NCI-H748 treated with DMSO at 0.1 percent for 48 hours (cell line): ENCODE results near the gene LIMA1.
A peak's percentile ranks its signal among the peaks of the same experiment; 100 is the strongest.
"Not testable (repeated sequence)": the region's sequence is repeated elsewhere in the genome, so short reads cannot be mapped to it uniquely, and the experiment has no call there.

Source experiments
- DNase-seq: peaks from one replicate; lab custom pipeline; 2025; lab: John Stamatoyannopoulos, UW

Gene LIMA1

GRCh38 chr12:50185970-50186663, 97.2 kb downstream of the LIMA1 start:
- DNase-seq = no peak

GRCh38 chr12:50185301-50185895, 97.9 kb downstream of the LIMA1 start:
- DNase-seq = no peak

GRCh38 chr12:50184261-50184660, 99.1 kb downstream of the LIMA1 start:
- DNase-seq = no peak

- DNase-seq = no peak
Observed at GRCh38 chr12:50182461-50182860, 100.9 kb downstream of the LIMA1 start.

- no peak for DNase-seq
Observed at GRCh38 chr12:50181691-50182090, 101.6 kb downstream of the LIMA1 start.

GRCh38 chr12:50175716-50176026, 107.6 kb downstream of the LIMA1 start:
- DNase-seq = no peak

GRCh38 chr12:50174971-50175715, 108.2 kb downstream of the LIMA1 start:
- DNase-seq = peak; percentile 59

GRCh38 chr12:50167049-50167828, 116.1 kb downstream of the LIMA1 start, which contains the start of gene CERS5:
Gene CERS5 (minus strand): TSS chr12:50167369. CDS start chr12:50167297, 72 bp downstream.
- DNase-seq = peak; percentile 97

GRCh38 chr12:50166799-50167048, 116.6 kb downstream of the LIMA1 start:
- DNase-seq = peak; percentile 37

- no peak for DNase-seq
Observed at GRCh38 chr12:50164963-50165362, 118.4 kb downstream of the LIMA1 start.

GRCh38 chr12:50162230-50162629, 121.1 kb downstream of the LIMA1 start:
- DNase-seq = no peak

GRCh38 chr12:50160643-50161042, 122.7 kb downstream of the LIMA1 start:
- DNase-seq = no peak

GRCh38 chr12:50157259-50157658, 126.1 kb downstream of the LIMA1 start:
- no peak for DNase-seq

GRCh38 chr12:50156641-50157040, 126.7 kb downstream of the LIMA1 start:
- no peak for DNase-seq

GRCh38 chr12:50154947-50155346, 128.4 kb downstream of the LIMA1 start:
- not testable (repeated sequence) for DNase-seq

GRCh38 chr12:50151047-50151687, 132.2 kb downstream of the LIMA1 start:
- DNase-seq = no peak

- no peak for DNase-seq
Observed at GRCh38 chr12:50149311-50149710, 134.0 kb downstream of the LIMA1 start.

GRCh38 chr12:50148011-50148410, 135.3 kb downstream of the LIMA1 start:
- not testable (repeated sequence) for DNase-seq

GRCh38 chr12:50147281-50147680, 136.0 kb downstream of the LIMA1 start:
- DNase-seq = no peak

GRCh38 chr12:50145439-50145838, 137.9 kb downstream of the LIMA1 start:
- DNase-seq = no peak

GRCh38 chr12:50142993-50143392, 140.3 kb downstream of the LIMA1 start:
- DNase-seq = no peak

- no peak for DNase-seq
Observed at GRCh38 chr12:50132505-50133135, 150.7 kb downstream of the LIMA1 start.
